NB4 (cell line): ENCODE results near the gene KLHL21.
"Not testable (repeated sequence)": the region's sequence is repeated elsewhere in the genome, so short reads cannot be mapped to it uniquely, and the experiment has no call there.

Experiments
- DNase-seq: peaks from one replicate; pipeline ENCODE4 v3.0.0; 2010; ENCODE audit warnings: low read depth
- H3K4me3 ChIP-seq: one replicate; pipeline ENCODE4 v1.5.1; 2011; ENCODE audit warnings: mild to moderate bottlenecking, low read depth, low read length, moderate library complexity
- CTCF ChIP-seq: IDR thresholded peaks from one replicate; pipeline ENCODE4 v1.5.1; 2012; ENCODE audit warnings: low read depth, low read length
- MYC ChIP-seq: IDR thresholded peaks from 2 replicates; pipeline ENCODE4 v1.6.1; 2011; ENCODE audit warnings: low read depth, low read length
- POLR2A ChIP-seq: IDR thresholded peaks from 2 replicates; pipeline ENCODE4 v1.6.1; 2011; ENCODE audit warnings: mild to moderate bottlenecking; ENCODE audit not compliant: insufficient read length; ENCODE audit errors: extremely low read depth
- TF ChIP-seq, protein P1 (sequence below): IDR thresholded peaks from 2 replicates; pipeline ENCODE4 v1.6.1; 2011; ENCODE audit warnings: low read depth, low read length

Gene KLHL21

DNA sequence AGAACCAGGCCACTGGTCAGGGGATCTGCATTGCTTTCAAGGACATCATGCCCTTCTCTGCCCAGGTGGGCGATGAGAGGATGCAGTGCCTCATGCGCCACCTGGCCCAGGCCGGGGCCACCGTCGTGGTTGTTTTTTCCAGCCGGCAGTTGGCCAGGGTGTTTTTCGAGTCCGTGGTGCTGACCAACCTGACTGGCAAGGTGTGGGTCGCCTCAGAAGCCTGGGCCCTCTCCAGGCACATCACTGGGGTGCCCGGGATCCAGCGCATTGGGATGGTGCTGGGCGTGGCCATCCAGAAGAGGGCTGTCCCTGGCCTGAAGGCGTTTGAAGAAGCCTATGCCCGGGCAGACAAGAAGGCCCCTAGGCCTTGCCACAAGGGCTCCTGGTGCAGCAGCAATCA is 27.9 kb downstream of the KLHL21 start:
- TF ChIP-seq CTCF (no peak), MYC (no peak)
- no peak overlapping the region for H3K4me3 ChIP-seq
- DNase-seq = no peak

- TF ChIP-seq, protein P1, sequence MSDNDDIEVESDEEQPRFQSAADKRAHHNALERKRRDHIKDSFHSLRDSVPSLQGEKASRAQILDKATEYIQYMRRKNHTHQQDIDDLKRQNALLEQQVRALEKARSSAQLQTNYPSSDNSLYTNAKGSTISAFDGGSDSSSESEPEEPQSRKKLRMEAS = no peak
- no peak overlapping the region for H3K4me3 ChIP-seq
- DNase-seq = no peak
These were observed 28.5 kb downstream of the KLHL21 start for GRCh38 chr1:6574025-6574620.

DNA sequence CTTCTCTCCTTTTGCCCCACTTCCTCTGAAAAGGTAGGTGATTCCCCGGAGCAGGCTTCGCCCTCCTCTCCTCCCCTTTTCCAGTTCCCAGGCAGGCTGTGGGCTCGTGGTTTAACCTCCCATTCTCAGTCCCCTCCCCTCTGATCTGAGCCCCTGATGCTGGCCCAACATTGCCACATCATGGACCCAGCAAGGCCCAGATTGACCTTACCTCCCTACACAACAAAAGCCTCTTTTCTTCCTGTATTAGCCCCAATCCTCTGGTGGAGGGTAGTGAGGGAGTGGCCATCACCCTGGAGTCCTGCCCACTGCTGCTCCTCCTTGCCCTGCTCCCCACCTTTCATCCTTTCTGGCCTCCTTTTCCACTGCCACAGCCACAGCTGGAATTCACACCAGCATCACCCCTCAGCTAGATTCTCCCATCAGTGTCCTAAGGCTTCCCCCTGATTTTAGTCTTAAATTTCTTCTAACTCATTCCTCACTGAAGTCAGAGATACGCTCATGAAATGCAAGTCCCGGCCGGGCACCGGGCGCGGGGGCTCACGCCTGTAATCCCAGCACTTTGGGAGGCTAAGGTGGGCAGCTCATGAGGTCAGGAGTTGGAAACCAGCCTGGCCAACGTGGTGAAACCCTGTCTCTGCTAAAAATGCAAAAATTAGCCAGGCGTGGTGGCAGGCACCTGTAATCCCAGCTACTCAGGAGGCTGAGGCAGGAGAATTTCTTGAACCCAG is 29.9 kb downstream of the KLHL21 start:
- DNase-seq = no peak
- no peak overlapping the region for H3K4me3 ChIP-seq
- TF ChIP-seq MYC (no peak), POLR2A (no peak), CTCF (no peak)
- TF ChIP-seq, protein P1 = no peak

DNA sequence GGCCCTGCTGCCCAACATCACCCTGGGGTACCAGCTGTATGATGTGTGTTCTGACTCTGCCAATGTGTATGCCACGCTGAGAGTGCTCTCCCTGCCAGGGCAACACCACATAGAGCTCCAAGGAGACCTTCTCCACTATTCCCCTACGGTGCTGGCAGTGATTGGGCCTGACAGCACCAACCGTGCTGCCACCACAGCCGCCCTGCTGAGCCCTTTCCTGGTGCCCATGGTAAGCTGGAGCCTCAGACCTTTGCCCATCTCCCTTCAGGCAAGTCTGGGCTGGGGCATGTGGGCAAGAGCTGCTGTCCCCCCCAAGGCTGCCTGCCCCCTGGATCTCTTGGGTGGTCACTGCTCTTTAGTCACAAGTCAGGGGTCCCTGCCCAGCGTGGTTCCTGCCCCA is 31.7 kb downstream of the KLHL21 start:
- H3K4me3 ChIP-seq = no peak overlapping the region
- no peak for DNase-seq
- TF ChIP-seq, protein P1 = no peak
- no peak for TF ChIP-seq MYC
- no peak for TF ChIP-seq POLR2A
- TF ChIP-seq CTCF = no peak

DNA sequence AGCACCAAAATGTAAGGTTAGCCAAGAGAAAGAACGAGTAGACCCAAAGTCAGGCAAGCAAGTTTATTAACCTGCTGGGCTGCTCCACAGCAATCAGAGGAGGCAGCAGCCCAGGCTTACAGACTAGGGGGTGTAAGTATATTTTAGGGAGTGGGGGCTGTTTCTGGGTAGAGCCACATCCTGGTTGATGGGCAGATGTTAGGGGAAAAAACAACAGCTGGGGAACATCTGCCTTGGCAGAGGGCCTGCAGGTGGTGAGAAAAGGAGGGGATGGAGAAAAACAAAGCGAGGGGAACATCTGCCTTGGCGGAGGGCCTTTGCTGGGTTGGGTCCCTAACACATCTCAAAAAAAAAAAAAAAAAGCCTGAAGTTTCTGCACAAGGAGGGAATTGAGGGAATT is 32.6 kb downstream of the KLHL21 start:
- no peak overlapping the region for H3K4me3 ChIP-seq
- DNase-seq = no peak
- TF ChIP-seq MYC (no peak), POLR2A (no peak)

DNA sequence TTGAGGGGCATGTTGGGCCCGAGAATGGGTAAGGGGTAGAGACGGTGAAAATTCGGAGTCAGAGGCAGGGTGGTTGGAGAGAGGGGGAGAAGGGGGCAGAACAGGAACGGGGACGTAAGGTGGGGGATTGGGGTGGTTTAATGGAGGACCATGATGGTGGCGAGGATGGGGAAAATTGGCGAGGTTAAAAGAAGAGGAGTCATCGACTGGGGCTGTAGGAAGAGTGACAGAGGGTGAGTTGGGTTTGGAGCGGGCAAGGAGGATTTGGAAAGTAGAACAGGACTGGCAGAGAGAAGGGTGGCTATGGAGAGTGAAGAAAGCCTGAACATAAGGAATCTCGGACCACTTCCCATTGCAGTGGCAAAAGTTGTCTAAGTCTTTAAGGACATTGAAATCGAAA is 33.6 kb downstream of the KLHL21 start:
- DNase-seq = no peak
- no peak overlapping the region for H3K4me3 ChIP-seq
- TF ChIP-seq MYC (no peak), CTCF (no peak)
- TF ChIP-seq, protein P1 = no peak

DNA sequence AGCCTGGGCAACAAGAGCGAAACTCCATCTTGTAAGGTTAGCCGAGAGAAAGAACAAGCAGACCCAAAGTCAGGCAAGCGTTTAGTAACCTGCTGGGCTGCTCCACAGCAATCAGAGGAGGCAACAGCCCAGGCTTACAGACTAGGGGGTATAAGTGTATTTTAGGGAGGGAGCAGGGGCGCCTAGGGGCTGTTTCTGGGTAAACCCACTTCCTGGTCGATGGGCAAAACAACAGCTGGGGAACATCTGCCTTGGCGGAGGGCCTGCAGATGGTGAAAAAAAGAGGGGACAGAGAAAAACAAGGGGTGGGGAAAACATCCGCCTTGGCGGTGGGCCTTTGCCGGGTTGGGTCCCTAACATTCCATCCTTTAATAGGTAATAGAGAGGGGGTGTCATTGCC is 42.4 kb downstream of the KLHL21 start:
- TF ChIP-seq CTCF = no peak
- no peak for TF ChIP-seq MYC
- no peak for TF ChIP-seq POLR2A
- TF ChIP-seq, protein P1 = no peak
- DNase-seq = no peak
- H3K4me3 ChIP-seq = no peak overlapping the region

DNA sequence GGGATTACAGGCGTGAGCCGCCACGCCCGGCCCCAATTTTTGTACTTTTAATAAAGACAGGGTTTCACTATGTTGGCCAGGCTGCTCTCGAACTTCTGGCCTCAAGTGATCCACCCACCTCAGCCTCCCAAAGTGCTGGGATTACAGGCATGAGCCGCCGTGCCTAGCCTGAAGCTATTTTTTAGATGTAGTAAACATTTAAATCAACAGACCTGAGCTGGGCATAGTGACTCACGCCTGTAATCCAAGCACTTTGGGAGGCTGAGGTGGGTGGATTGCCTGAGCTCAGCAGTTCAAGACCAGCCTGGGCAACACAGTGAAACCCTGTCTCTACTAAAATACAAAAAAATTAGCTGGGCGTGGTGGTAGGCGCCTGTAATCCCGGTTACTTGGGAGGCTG is 43.5 kb downstream of the KLHL21 start:
- not testable (repeated sequence) for DNase-seq, H3K4me3 ChIP-seq
